Body of pancreas (tissue), 4 donors: ENCODE measurements around the gene CAMTA1.

ENCODE experiments used
- CTCF ChIP-seq, 7 experiments: fragments of 450-650 bp in 4 of 7; fragments of 200-600 bp in 3 of 7; sonication (generic) in 3 of 7; IDR thresholded peaks; one replicate each; pipeline ENCODE4 v1.5.1; 2016 to 2019; ENCODE audit warnings: antibody characterized with exemption in 7 of 7
- POLR2A ChIP-seq, 3 donors: fragments of 450-650 bp; IDR thresholded peaks; one replicate each; pipeline ENCODE4 v1.6.1; 2016; ENCODE audit warnings: antibody characterized with exemption in 3 of 3, mild to moderate bottlenecking in 2 of 3

GRCh38 chr1:7640350-7640749 lies 855.1 kb downstream of the CAMTA1 start:
- TF ChIP-seq CTCF (IDR thresholded peaks at IDR 0.05) (no peak), POLR2A (IDR thresholded peaks at IDR 0.05) (no peak)
